Gastrocnemius medialis (tissue), 4 donors: ENCODE data around the gene TRAK1. TPM values are rescaled to one million over a fixed set of nuclear protein-coding genes. Genes with fewer than 3 reads are reported as not detected.

Experiments used
- ATAC-seq, 2 donors: fragments of 150-250 bp; one replicate each; pipeline ENCODE4 v1.9.1; 2016
- DNase-seq, 2 donors: peaks; one replicate each; pipeline ENCODE4 v3.0.0-alpha.2; 2019
- H3K27ac ChIP-seq, 4 donors: fragments of 200-600 bp; sonication (generic); 1 replicate in 1 of 4; 2 replicates in 3 of 4; pipeline ENCODE4 v1.5.1; 2016 to 2018; ENCODE audit warnings: mild to moderate bottlenecking in 2 of 4, moderate library complexity in 1 of 4
- H3K27me3 ChIP-seq, 3 donors: fragments of 200-600 bp; sonication (generic) in 2 of 3; 1 replicate in 1 of 3; 2 replicates in 2 of 3; pipeline versions ENCODE4 v1.5.1 to v1.6.0; 2016 to 2019; ENCODE audit warnings: mild to moderate bottlenecking in 1 of 3, moderate library complexity in 1 of 3
- H3K36me3 ChIP-seq, 2 donors: fragments of 200-600 bp; sonication (generic) in 1 of 2; one replicate each; pipeline ENCODE4 v1.5.1; 2017 to 2018
- H3K4me1 ChIP-seq, 2 donors: fragments of 200-600 bp; sonication (generic) in 1 of 2; one replicate each; pipeline ENCODE4 v1.5.1; 2016 to 2017; ENCODE audit warnings: mild to moderate bottlenecking in 2 of 2
- H3K4me3 ChIP-seq, 4 donors: fragments of 200-600 bp; sonication (generic) in 3 of 4; 1 replicate in 1 of 4; 2 replicates in 3 of 4; pipeline ENCODE4 v1.5.1; 2016 to 2019; ENCODE audit warnings: mild to moderate bottlenecking in 2 of 4
- H3K9me3 ChIP-seq, 3 donors: fragments of 200-600 bp; sonication (generic) in 2 of 3; 1 replicate in 1 of 3; 2 replicates in 2 of 3; pipeline ENCODE4 v1.5.1; 2016 to 2019
- CTCF ChIP-seq, 5 experiments: fragments of 450-650 bp in 3 of 5; fragments of 200-600 bp in 2 of 5; sonication (generic) in 2 of 5; IDR thresholded peaks in 4 of 5; conservative IDR thresholded peaks in 1 of 5; 1 replicate in 4 of 5; 2 replicates in 1 of 5; pipeline ENCODE4 v1.5.1; 2016 to 2019; ENCODE audit warnings: antibody characterized with exemption in 5 of 5, mild to moderate bottlenecking in 3 of 5, moderate library complexity in 3 of 5
- POLR2A ChIP-seq, 2 donors: fragments of 450-650 bp; IDR thresholded peaks; one replicate each; pipeline ENCODE4 v1.6.1; 2017; ENCODE audit warnings: antibody characterized with exemption in 2 of 2, mild to moderate bottlenecking in 2 of 2, moderate library complexity in 2 of 2
- in situ Hi-C, 4 donors: fragments of 200-750 bp; cut with MboI; loops; one replicate each; pipeline versions ENCODE4 v1.15.0 to v1.8.0; 2017; ENCODE audit warnings: low sequenced_read_pairs in 4 of 4
- intact Hi-C: fragments of 100-400 bp; cut with DNase I; formaldehyde crosslinking; loops from one replicate; pipeline ENCODE4 v1.15.1; 2023; ENCODE audit warnings: low total_unique reads
- total RNA-seq, 4 donors: library from RNA; depleted of rRNA; stranded (reverse); fragments of >200 nt; gene quantifications; one replicate each; pipeline versions ENCODE4 v1.1.0 to v1.2.3, GENCODE V29; 2016

TRAK1 gene
- total RNA-seq, 4 donors from 2014 or later, result 59.5 to 109 (median 98.6) TPM

- H3K27me3 ChIP-seq, result no peaks in the 10 kb centered on the region
- H3K4me1 ChIP-seq, result peaks cover 76 to 77% of the 10 kb centered on the region in 2 donors
- no peaks in the 10 kb centered on the region for H3K9me3 ChIP-seq
- DNase-seq (no peak), ATAC-seq (no peak)
- peak overlapping the region; percentile 41 to 89 (median 84) for H3K27ac ChIP-seq
- TF ChIP-seq POLR2A (IDR thresholded peaks at IDR 0.05) (no peak), CTCF (IDR thresholded peaks at IDR 0.05 in 4 of 5, conservative IDR thresholded peaks at IDR 0.05 in 1 of 5) (no peak)
- H3K36me3 ChIP-seq, result peaks cover 0 to 6% of the 10 kb centered on the region in 2 donors
- in situ Hi-C loops (loop anchor here in 3 of 4 donors (5.0 to 25.0 kb wide), 2 partner anchors 66 to 316 kb away; no protein-coding TSS in a partner anchor), intact Hi-C loops (no loop called here)
- no peak overlapping the region for H3K4me3 ChIP-seq
Measured at GRCh38 chr3:42120866-42121265, 29.7 kb downstream of the TRAK1 start.

GRCh38 chr3:42122261-42123011 is 31.3 kb downstream of the TRAK1 start:
- in situ Hi-C loops, result loop anchor here in 3 of 4 donors (5.0 to 25.0 kb wide), 2 partner anchors 65 to 315 kb away; no protein-coding TSS in a partner anchor
- no peak overlapping the region for H3K4me3 ChIP-seq
- H3K27ac ChIP-seq, result peak overlapping the region; percentile 30 to 71 (median 49)
- no peak for TF ChIP-seq POLR2A (IDR thresholded peaks at IDR 0.05)
- TF ChIP-seq CTCF (IDR thresholded peaks at IDR 0.05 in 4 of 5, conservative IDR thresholded peaks at IDR 0.05 in 1 of 5), result no peak
- H3K27me3 ChIP-seq, result no peaks in the 10 kb centered on the region
- peaks cover 61% of the 10 kb centered on the region in 2 donors for H3K4me1 ChIP-seq
- peak; percentile 26 to 28 for ATAC-seq
- no peaks in the 10 kb centered on the region for H3K9me3 ChIP-seq
- intact Hi-C loops, result no loop called here
- H3K36me3 ChIP-seq, result peaks cover 0 to 13% of the 10 kb centered on the region in 2 donors
- no peak for DNase-seq

- TF ChIP-seq POLR2A (IDR thresholded peaks at IDR 0.05) (no peak), CTCF (IDR thresholded peaks at IDR 0.05 in 4 of 5, conservative IDR thresholded peaks at IDR 0.05 in 1 of 5) (no peak)
- intact Hi-C loops, result no loop called here
Measured at GRCh38 chr3:42123012-42123581, 31.9 kb downstream of the TRAK1 start.

GRCh38 chr3:42123824-42124658 is 32.9 kb downstream of the TRAK1 start:
- H3K4me3 ChIP-seq, result no peak overlapping the region
- DNase-seq, result no peak
- no peaks in the 10 kb centered on the region for H3K27me3 ChIP-seq
- peaks cover 46 to 55% of the 10 kb centered on the region in 2 donors for H3K4me1 ChIP-seq
- no peak for TF ChIP-seq POLR2A (IDR thresholded peaks at IDR 0.05)
- TF ChIP-seq CTCF (IDR thresholded peaks at IDR 0.05 in 4 of 5, conservative IDR thresholded peaks at IDR 0.05 in 1 of 5), result no peak
- in situ Hi-C loops (loop anchor here in 3 of 4 donors (5.0 to 25.0 kb wide), 2 partner anchors 63 to 313 kb away; no protein-coding TSS in a partner anchor), intact Hi-C loops (no loop called here)
- peak overlapping the region in 1 of 4 donors; percentile 71 for H3K27ac ChIP-seq
- H3K9me3 ChIP-seq, result no peaks in the 10 kb centered on the region
- H3K36me3 ChIP-seq, result peaks cover 0 to 13% of the 10 kb centered on the region in 2 donors
- ATAC-seq, result no peak

More at GRCh38 chr3:42123012-42123581, 31.9 kb downstream of the TRAK1 start:
- no peaks in the 10 kb centered on the region for H3K27me3 ChIP-seq
- in situ Hi-C loops, result loop anchor here in 3 of 4 donors (5.0 to 25.0 kb wide), 2 partner anchors 64 to 314 kb away; no protein-coding TSS in a partner anchor
- no peaks in the 10 kb centered on the region for H3K9me3 ChIP-seq
- peak overlapping the region; percentile 30 to 71 (median 49) for H3K27ac ChIP-seq
- ATAC-seq, result no peak
- H3K4me3 ChIP-seq, result no peak overlapping the region
- H3K36me3 ChIP-seq, result peaks cover 0 to 13% of the 10 kb centered on the region in 2 donors
- no peak for DNase-seq
- H3K4me1 ChIP-seq, result peaks cover 55% of the 10 kb centered on the region in 2 donors
